WI38 (cell line): Measurements from ENCODE around the gene CAVIN3.
"Not testable (repeated sequence)": the region's sequence is repeated elsewhere in the genome, so short reads cannot be mapped to it uniquely, and the experiment has no call there.

ENCODE experiments used
- H3K4me3 ChIP-seq: 2 replicates; pipeline ENCODE4 v1.5.1; 2011; ENCODE audit warnings: low read depth, mild to moderate bottlenecking, control low read depth, low read length
- TF ChIP-seq, protein P1 (sequence below): IDR thresholded peaks from 2 replicates; pipeline ENCODE4 v1.5.1; 2012; ENCODE audit warnings: low read depth, mild to moderate bottlenecking, control low read depth, low read length

The CAVIN3 gene

DNA sequence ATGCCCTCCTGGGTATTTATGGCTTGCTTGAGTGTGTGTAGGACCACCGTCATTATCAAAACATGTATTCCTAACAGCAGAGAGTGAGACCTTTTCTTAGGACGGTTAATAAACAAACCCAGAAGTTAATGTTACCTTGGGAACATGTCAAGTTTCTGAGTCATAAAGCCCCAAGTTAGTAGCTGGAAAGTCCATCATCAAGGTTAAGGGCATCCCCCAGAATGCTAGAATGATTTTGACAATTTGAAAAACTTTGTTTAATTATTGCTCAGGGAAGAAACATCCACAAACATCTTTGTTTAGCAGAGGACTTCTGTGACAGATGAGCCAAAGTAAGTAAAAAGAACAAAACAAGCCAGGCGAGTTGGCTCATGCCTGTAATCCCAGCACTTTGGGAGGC, 20.0 kb downstream of the CAVIN3 start:
- TF ChIP-seq, protein P1, sequence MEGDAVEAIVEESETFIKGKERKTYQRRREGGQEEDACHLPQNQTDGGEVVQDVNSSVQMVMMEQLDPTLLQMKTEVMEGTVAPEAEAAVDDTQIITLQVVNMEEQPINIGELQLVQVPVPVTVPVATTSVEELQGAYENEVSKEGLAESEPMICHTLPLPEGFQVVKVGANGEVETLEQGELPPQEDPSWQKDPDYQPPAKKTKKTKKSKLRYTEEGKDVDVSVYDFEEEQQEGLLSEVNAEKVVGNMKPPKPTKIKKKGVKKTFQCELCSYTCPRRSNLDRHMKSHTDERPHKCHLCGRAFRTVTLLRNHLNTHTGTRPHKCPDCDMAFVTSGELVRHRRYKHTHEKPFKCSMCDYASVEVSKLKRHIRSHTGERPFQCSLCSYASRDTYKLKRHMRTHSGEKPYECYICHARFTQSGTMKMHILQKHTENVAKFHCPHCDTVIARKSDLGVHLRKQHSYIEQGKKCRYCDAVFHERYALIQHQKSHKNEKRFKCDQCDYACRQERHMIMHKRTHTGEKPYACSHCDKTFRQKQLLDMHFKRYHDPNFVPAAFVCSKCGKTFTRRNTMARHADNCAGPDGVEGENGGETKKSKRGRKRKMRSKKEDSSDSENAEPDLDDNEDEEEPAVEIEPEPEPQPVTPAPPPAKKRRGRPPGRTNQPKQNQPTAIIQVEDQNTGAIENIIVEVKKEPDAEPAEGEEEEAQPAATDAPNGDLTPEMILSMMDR: no peak
- no peak overlapping the region for H3K4me3 ChIP-seq

DNA sequence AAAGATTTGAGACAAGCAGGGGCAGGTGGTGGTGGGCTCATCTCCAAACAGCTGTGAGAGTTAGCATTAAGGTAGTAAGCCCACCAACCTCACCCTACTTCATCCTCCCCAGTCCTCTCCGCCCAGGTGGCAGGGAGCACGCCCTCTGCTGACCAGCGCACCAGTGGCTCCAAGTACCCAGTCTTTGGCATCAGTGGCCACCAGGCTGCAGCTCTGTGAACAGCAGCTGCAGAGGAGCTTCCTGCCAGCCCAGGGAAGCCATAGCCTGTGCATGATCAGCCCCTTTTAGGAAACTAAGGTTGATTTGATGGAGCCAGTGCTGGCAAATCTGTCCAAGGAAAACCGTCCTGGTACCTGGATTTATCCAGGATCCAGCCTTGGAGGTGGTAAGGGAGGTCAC, 21.7 kb downstream of the CAVIN3 start:
- no peak overlapping the region for H3K4me3 ChIP-seq
- TF ChIP-seq, protein P1: peak; percentile 35

DNA sequence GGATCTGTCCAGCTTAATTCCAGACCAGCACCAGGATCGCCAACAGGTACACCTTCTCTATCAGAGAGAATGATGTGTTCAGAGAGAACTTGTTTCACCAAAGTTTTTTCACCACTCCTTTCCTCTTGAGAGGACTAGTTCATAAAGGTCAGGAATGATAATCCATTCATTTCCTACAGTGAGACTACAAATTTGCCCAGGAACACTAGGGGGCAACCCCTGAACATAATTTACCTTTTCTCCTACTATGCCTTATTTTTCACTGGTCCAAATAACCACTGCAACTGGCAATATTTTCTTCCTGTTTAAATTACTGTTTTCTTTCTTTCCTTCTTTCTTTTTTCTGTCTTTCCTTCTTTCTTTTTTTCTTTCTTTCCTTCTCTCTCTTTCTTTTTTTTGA, 22.5 kb downstream of the CAVIN3 start:
- H3K4me3 ChIP-seq: no peak overlapping the region
- TF ChIP-seq, protein P1: peak; percentile 16; the same call in 1 of the 2 replicates

DNA sequence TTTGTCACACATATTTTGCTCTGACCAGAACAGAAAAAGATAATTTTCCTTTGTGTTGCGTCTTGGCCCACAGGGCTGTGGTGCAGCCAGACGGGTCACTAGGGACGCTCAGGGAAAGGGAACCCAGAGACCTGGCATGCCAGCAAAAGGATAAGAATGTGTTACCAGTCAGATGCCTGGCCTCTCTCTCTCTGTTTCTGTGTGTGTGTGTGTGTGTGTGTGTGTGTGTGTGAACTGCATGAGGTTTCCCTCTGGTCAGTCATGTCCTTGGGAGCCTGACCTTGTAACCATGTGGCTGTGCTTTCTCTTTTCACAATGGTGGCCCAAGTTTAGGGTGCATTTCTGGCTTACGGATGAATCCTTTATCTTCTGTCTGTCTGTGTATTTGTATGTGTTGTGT, 35.3 kb downstream of the CAVIN3 start:
- H3K4me3 ChIP-seq: no peak overlapping the region
- TF ChIP-seq, protein P1: no peak

DNA sequence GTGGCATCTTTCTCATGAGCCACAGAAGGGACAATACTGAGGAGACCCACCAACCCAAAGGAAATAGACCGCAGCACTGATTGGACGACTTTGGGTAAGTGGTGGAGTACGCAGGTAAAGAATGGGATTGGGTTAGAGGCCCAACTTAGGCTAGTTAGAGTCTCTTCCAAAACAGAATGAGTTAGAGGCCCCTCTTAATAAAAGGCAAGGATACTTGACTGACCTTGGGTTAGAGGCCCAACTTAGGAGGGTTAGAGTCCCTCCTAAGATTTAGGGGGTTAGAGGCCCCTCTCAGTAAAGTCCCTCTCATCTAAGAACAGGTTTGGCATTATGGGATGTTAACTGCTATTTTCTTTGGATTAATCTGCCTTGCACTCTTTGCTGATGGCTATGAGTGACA, 36.1 kb downstream of the CAVIN3 start:
- H3K4me3 ChIP-seq: no peak overlapping the region
- TF ChIP-seq, protein P1: no peak

DNA sequence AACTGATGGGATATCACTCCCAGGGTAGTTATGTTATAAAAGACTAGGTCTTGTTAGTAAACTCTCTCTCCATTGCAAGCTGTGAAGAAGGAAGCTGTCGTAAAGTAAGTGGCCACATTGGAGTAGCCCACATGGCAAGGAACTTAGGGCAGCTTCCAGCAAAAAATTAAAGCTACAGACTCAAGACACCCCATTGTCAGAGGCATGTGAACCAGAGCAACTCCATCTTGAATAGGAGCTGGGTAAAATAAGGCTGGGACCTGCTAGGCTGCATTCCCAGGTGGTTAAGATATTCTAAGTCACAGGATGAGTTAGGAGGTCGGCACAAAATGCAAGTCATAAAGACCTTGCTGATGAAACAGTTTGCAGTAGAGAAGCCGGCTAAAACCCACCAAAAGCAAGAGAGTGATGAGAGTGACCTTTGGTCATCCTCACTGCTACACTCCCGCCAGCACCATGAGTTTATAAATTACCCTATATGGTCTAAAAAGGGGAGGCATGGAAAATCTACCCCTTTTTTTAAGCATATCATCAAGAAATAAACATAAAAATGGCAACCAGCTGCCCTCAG, 36.8 kb downstream of the CAVIN3 start:
- TF ChIP-seq, protein P1: no peak
- no peak overlapping the region for H3K4me3 ChIP-seq

DNA sequence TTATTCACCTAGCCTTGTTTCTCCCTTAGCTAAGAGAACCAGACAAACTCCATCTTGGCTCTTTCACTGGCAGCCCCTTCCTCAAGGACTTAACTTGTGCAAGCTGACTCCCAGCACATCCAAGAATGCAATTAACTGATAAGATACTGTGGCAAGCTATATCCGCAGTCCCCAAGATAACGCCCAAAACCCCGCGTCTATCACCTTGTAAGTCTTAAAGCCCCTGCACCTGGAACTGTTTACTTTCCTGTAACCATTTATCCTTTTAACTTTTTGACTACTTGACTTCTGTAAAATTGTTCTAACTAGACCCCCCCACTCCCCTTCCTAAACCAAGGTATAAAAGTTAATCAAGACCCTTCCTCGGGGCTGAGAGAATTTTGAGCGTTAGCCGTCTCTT, 39.5 kb downstream of the CAVIN3 start:
- not testable (repeated sequence) for H3K4me3 ChIP-seq

DNA sequence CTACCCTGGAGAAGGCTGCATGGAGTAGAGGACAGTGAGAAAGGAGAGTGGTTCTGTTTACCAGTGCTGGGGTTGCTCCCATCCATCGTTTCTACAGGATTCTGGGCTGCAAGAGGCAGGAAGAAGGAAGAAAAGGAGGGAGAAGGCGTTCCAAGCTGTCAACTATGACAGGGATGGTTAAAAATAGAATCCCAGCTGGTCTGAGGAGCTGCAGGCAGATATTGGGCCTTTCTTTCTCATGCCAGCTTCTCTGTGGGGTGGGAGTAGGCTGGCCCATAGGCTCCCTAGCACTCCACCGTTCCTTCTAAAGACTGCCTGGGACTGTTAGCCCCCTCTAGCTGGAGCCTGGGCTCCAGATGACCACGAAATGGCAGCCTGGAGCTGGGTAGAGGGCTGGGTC, 47.1 kb downstream of the CAVIN3 start:
- TF ChIP-seq, protein P1: no peak

More for the DNA sequence above, 47.1 kb downstream of the CAVIN3 start:
- no peak overlapping the region for H3K4me3 ChIP-seq
